ENCODE data around the gene DNAJA2. TPM values are rescaled to one million over a fixed set of nuclear protein-coding genes. Genes with fewer than 3 reads are reported as not detected.

DNAJA2 gene
- polyA plus RNA-seq, 1 donor (not counting 4 experiments of a cell fraction or from before 2014, with no cell fraction given), result 36.3 TPM

- TF ChIP-seq EZH2 (IDR thresholded peaks at IDR 0.05; ENCODE audit: low read length), result no peak
- TF ChIP-seq CTCF (optimal IDR thresholded peaks at IDR 0.05 in 1 of 3, IDR thresholded peaks at IDR 0.05 in 1 of 3, conservative IDR thresholded peaks at IDR 0.05 in 1 of 3; ENCODE audit: extremely low read depth in 1 of 3, insufficient read depth in 2 of 3, low read length in 3 of 3), result no peak
- Histone ChIP-seq H3K9me3 (ENCODE audit: control insufficient read depth, low read depth, low read length) (no peaks in the 10 kb centered on the region), H3K4me1 (ENCODE audit: control insufficient read depth, extremely low read depth, insufficient read depth, low read length) (no peaks in the 10 kb centered on the region), H3K4me2 (ENCODE audit: control insufficient read depth, extremely low read depth, insufficient read depth, low read depth, low read length) (no peak overlapping the region), H3K27me3 (ENCODE audit: control insufficient read depth, extremely low read depth, insufficient read depth, low read length) (no peaks in the 10 kb centered on the region), H4K20me1 (ENCODE audit: control insufficient read depth, extremely low read depth, insufficient read depth, low read length) (no peaks in the 10 kb centered on the region), H3K27ac (ENCODE audit: control insufficient read depth, insufficient read depth, low read length) (no peak overlapping the region), H3K36me3 (ENCODE audit: control insufficient read depth in 2 of 2, extremely low read depth in 1 of 2, insufficient read depth in 2 of 2, low read length in 2 of 2) (no peaks in the 10 kb centered on the region), H2AFZ (ENCODE audit: control insufficient read depth, low read length) (no peak overlapping the region), H3K9ac (ENCODE audit: control insufficient read depth, extremely low read depth, insufficient read depth, low read length) (no peak overlapping the region), H3K9me1 (ENCODE audit: control insufficient read depth, extremely low read depth, insufficient read depth, low read length) (no peaks in the 10 kb centered on the region), H3K79me2 (ENCODE audit: control insufficient read depth, insufficient read depth, low read length) (no peaks in the 10 kb centered on the region), H3K4me3 (ENCODE audit: control insufficient read depth in 2 of 3, extremely low read depth in 1 of 3, insufficient read depth in 2 of 3, low read depth in 1 of 3, low read length in 3 of 3) (no peak overlapping the region)
- DNase-seq (ENCODE audit: low read depth, low spot score) (no peak), FAIRE-seq (no peak)
- dilution Hi-C loops (cut with MboI; ENCODE audit: extremely low pct_ligation_motif_present, low sequenced_read_pairs), result no loop called here
Measured at GRCh38 chr16:46937536-46937935, 35.9 kb downstream of the DNAJA2 start.

GRCh38 chr16:46932802-46933201 is 40.7 kb downstream of the DNAJA2 start:
- TF ChIP-seq CTCF (optimal IDR thresholded peaks at IDR 0.05 in 1 of 3, IDR thresholded peaks at IDR 0.05 in 1 of 3, conservative IDR thresholded peaks at IDR 0.05 in 1 of 3; ENCODE audit: extremely low read depth in 1 of 3, insufficient read depth in 2 of 3, low read length in 3 of 3) (no peak), EZH2 (IDR thresholded peaks at IDR 0.05; ENCODE audit: low read length) (no peak)
- Histone ChIP-seq H4K20me1 (ENCODE audit: control insufficient read depth, extremely low read depth, insufficient read depth, low read length) (no peaks in the 10 kb centered on the region), H3K4me3 (ENCODE audit: control insufficient read depth in 2 of 3, extremely low read depth in 1 of 3, insufficient read depth in 2 of 3, low read depth in 1 of 3, low read length in 3 of 3) (no peak overlapping the region), H3K4me2 (ENCODE audit: control insufficient read depth, extremely low read depth, insufficient read depth, low read depth, low read length) (no peak overlapping the region), H3K9me3 (ENCODE audit: control insufficient read depth, low read depth, low read length) (no peaks in the 10 kb centered on the region), H3K9me1 (ENCODE audit: control insufficient read depth, extremely low read depth, insufficient read depth, low read length) (no peaks in the 10 kb centered on the region), H3K9ac (ENCODE audit: control insufficient read depth, extremely low read depth, insufficient read depth, low read length) (no peak overlapping the region), H3K36me3 (ENCODE audit: control insufficient read depth in 2 of 2, extremely low read depth in 1 of 2, insufficient read depth in 2 of 2, low read length in 2 of 2) (peaks cover 9 to 17% of the 10 kb centered on the region in 2 experiments), H2AFZ (ENCODE audit: control insufficient read depth, low read length) (no peak overlapping the region), H3K4me1 (ENCODE audit: control insufficient read depth, extremely low read depth, insufficient read depth, low read length) (no peaks in the 10 kb centered on the region), H3K27me3 (ENCODE audit: control insufficient read depth, extremely low read depth, insufficient read depth, low read length) (no peaks in the 10 kb centered on the region), H3K27ac (ENCODE audit: control insufficient read depth, insufficient read depth, low read length) (no peak overlapping the region), H3K79me2 (ENCODE audit: control insufficient read depth, insufficient read depth, low read length) (no peaks in the 10 kb centered on the region)
- dilution Hi-C loops (cut with MboI; ENCODE audit: extremely low pct_ligation_motif_present, low sequenced_read_pairs), result no loop called here
- DNase-seq (ENCODE audit: low read depth, low spot score) (no peak), FAIRE-seq (no peak)
